Muscle of leg (tissue), 11 donors: ENCODE measurements around the gene SLX4IP. TPM values are rescaled to one million over a fixed set of nuclear protein-coding genes. Genes with fewer than 3 reads are reported as not detected.
"Not testable (repeated sequence)": the region's sequence is repeated elsewhere in the genome, so short reads cannot be mapped to it uniquely, and the experiment has no call there.

Experiments
- DNase-seq: peaks from one replicate; pipeline ENCODE4 v3.0.0; 2013
- H3K27ac ChIP-seq: one replicate; pipeline ENCODE4 v1.5.1; 2013; ENCODE audit warnings: mild to moderate bottlenecking, low read length, control low read depth
- H3K27me3 ChIP-seq: one replicate; pipeline ENCODE4 v1.6.1; 2013; ENCODE audit warnings: low read length; ENCODE audit not compliant: control insufficient read depth, insufficient read depth
- H3K36me3 ChIP-seq: one replicate; pipeline ENCODE4 v1.6.1; 2013; ENCODE audit warnings: low read length; ENCODE audit not compliant: control insufficient read depth, insufficient read depth
- H3K4me1 ChIP-seq: one replicate; pipeline ENCODE4 v1.6.1; 2013; ENCODE audit warnings: low read length; ENCODE audit not compliant: control insufficient read depth, insufficient read depth
- H3K4me3 ChIP-seq: one replicate; pipeline ENCODE4 v1.5.1; 2013; ENCODE audit warnings: low read length, control low read depth
- H3K9me3 ChIP-seq: replicated peaks from 2 replicates; pipeline ENCODE4 v1.6.1; 2013; ENCODE audit warnings: low read depth, low read length; ENCODE audit not compliant: control insufficient read depth
- WGBS: methylation state at CpG from one replicate; pipeline ENCODE4 v1.1.5; 2013; ENCODE audit warnings: missing lambda C conversion rate; ENCODE audit not compliant: insufficient coverage; 5-methylcytosine and 5-hydroxymethylcytosine counted together
- polyA plus RNA-seq, 8 donors: library from polyadenylated mRNA; unstranded; fragments of 120-200 nt; gene quantifications; one replicate each; pipeline versions ENCODE4 v1.2.1 to v1.2.3, GENCODE V29; 2013; ENCODE audit warnings: inconsistent platforms in 1 of 8, low replicate concordance in 1 of 8; ENCODE audit not compliant: insufficient read length in 8 of 8, insufficient read depth in 1 of 8
- total RNA-seq: library from RNA; stranded (reverse); fragments of 120-200 nt; gene quantifications from one replicate; pipeline ENCODE4 v1.2.4, GENCODE V29; 2013

The SLX4IP gene
- total and polyA plus RNA-seq, 9 donors = 3.3 to 5.0 (median 4.4) TPM

DNA sequence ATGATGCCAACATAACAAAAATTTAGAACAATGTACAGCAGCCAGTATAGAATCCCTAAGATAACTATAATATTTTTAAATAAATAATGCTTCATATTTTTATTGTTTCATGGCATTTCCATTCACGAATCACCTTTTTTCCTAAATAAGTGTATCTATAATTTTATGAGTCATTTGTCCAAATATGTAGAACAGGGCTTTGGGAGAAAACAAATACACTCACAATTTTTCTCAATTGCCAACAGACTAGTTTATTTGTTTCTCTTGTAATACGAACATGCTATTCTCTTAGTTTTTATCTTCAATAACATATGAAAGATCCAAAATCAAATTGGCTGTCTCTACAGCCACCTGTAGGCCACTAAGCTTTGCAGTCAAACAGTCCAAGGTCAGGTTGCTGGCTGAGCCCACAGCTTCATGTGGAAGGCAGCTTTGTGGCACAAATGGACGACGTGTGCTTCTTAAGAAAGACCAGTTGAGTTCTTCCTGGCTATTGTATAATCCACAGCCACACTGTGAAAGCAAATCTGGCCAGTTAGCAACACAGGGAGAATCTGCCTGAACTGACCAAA lies 30.1 kb upstream of the SLX4IP start:
- H3K4me3 ChIP-seq = no peak overlapping the region
- no peaks in the 10 kb centered on the region for H3K4me1 ChIP-seq
- no peak overlapping the region for H3K27ac ChIP-seq
- no peaks in the 10 kb centered on the region for H3K9me3 ChIP-seq
- DNase-seq = no peak
- H3K36me3 ChIP-seq = peaks cover 4% of the 10 kb centered on the region
- 51% methylated on average over 2 of the region's 4 CpGs for WGBS
- H3K27me3 ChIP-seq = no peaks in the 10 kb centered on the region

DNA sequence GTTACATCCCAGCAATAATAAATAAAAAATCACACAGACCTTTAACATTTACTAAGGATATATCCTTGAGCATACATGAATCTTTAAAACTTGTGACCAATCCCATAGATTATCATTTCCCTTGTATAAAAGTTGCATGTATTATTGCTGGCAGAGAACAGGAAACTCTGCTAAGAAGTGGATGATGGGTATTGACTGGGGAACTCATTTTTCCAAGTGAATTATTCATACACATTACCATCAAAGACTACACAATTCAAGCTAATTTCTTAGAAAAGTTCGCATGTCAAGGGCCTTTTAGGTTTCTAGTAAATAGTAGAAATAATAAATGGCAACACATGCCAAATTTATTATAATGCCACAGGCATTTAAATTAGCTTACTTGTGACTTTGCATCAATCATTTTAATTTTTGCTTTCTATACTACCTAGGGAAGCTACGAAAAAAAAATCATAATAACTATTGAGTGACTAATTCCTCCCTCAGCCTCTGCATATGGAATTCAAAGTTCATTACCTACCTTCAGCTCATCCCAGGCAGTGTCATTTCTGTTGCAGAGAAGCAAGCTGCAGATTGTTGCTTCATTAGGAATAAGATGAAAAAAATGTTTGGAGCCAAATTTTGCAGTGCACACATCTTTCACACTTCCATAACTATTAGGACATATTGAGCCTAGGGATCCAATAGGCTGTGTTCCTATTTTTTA lies 26.8 kb upstream of the SLX4IP start:
- no peak for DNase-seq
- Histone ChIP-seq H3K4me1 (no peaks in the 10 kb centered on the region), H3K9me3 (no peaks in the 10 kb centered on the region), H3K27ac (no peak overlapping the region), H3K4me3 (no peak overlapping the region), H3K27me3 (no peaks in the 10 kb centered on the region), H3K36me3 (peaks cover 12% of the 10 kb centered on the region)
- WGBS = 83% methylated on average over 1 of the region's 2 CpGs

DNA sequence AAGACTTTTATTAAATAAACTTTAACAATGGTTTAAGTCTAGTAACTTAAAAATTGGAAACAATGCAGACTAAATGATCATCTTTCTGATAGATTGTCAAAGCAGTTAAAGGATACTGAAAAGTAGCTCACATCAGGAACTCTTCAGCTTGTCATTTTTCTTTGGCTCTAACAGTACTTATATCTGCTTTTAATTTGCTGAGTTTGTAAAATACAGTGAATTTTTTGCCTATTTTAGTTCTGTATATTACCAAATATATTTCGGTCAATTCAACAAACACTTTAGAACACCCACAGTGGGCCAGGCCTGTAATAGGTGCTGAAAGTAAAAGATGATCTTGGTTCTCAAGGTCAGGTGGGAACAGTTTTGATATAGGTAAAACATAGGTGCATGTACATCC lies 23.4 kb upstream of the SLX4IP start:
- H3K4me1 ChIP-seq = no peaks in the 10 kb centered on the region
- no peak overlapping the region for H3K27ac ChIP-seq
- WGBS = no CpG with 5 or more reads among the region's 1 CpG
- no peak overlapping the region for H3K4me3 ChIP-seq
- no peaks in the 10 kb centered on the region for H3K27me3 ChIP-seq
- no peak for DNase-seq
- no peaks in the 10 kb centered on the region for H3K9me3 ChIP-seq
- H3K36me3 ChIP-seq = peaks cover 11% of the 10 kb centered on the region

- Histone ChIP-seq H3K27me3 (no peaks in the 10 kb centered on the region), H3K4me3 (no peak overlapping the region), H3K4me1 (no peaks in the 10 kb centered on the region), H3K27ac (no peak overlapping the region), H3K9me3 (no peaks in the 10 kb centered on the region), H3K36me3 (peaks cover 13% of the 10 kb centered on the region)
- WGBS = 80% methylated on average over 1 of the region's 5 CpGs
- no peak for DNase-seq
These were observed 22.3 kb upstream of the SLX4IP start for GRCh38 chr20:10412591-10413408.

GRCh38 chr20:10415013-10415650 lies 20.0 kb upstream of the SLX4IP start:
- Histone ChIP-seq H3K27me3 (no peaks in the 10 kb centered on the region), H3K4me3 (no peak overlapping the region), H3K4me1 (no peaks in the 10 kb centered on the region), H3K9me3 (no peaks in the 10 kb centered on the region), H3K36me3 (peaks cover 18% of the 10 kb centered on the region), H3K27ac (no peak overlapping the region)
- no CpG with 5 or more reads among the region's 3 CpGs for WGBS
- no peak for DNase-seq

- H3K4me3 ChIP-seq, H3K4me1 ChIP-seq, H3K9me3 ChIP-seq, DNase-seq, H3K27ac ChIP-seq, H3K27me3 ChIP-seq: not testable (repeated sequence)
- WGBS = 100% methylated on average over 1 of the region's 2 CpGs
- peaks cover 19% of the 10 kb centered on the region for H3K36me3 ChIP-seq
These were observed 17.9 kb upstream of the SLX4IP start for GRCh38 chr20:10417218-10417617.

DNA sequence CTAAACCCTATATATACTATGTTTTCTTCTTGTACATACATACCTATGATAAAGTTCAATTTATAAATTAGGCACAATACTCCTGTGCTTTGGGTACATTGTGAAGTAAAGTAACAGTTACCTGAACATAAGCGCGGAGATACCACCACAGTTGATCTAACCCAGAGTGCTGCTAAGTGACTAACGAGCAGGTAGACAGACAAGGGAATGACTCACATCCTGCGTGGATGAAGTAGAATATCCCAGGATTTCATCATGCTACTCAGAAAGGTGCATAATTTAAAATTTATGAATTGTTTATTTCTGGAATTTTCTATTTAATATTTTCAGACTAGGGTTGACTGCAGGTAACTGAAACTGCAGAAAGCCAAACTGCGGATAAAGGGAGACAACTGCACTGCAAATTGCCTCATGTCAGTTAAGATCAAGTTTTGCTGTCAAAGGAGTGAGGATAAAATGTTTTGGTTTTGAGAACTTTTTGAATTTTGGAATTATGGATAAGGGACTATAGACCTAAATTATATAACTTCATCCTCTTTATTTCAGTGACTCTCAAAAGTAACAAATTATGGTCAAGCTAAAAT lies 15.5 kb upstream of the SLX4IP start:
- no peaks in the 10 kb centered on the region for H3K4me1 ChIP-seq
- peaks cover 10% of the 10 kb centered on the region for H3K36me3 ChIP-seq
- 96% methylated on average over 4 of the region's 5 CpGs for WGBS
- DNase-seq = no peak
- H3K27me3 ChIP-seq = no peaks in the 10 kb centered on the region
- H3K27ac ChIP-seq = no peak overlapping the region
- no peak overlapping the region for H3K4me3 ChIP-seq
- no peaks in the 10 kb centered on the region for H3K9me3 ChIP-seq

- WGBS = no CpG with 5 or more reads among the region's 2 CpGs
- Histone ChIP-seq H3K36me3 (peaks cover 9% of the 10 kb centered on the region), H3K27ac (no peak overlapping the region), H3K9me3 (no peaks in the 10 kb centered on the region), H3K4me1 (no peaks in the 10 kb centered on the region), H3K4me3 (no peak overlapping the region), H3K27me3 (no peaks in the 10 kb centered on the region)
- no peak for DNase-seq
These were observed 11.4 kb upstream of the SLX4IP start for GRCh38 chr20:10423735-10424134.

- H3K27ac ChIP-seq = no peak overlapping the region
- no peaks in the 10 kb centered on the region for H3K4me1 ChIP-seq
- peak; percentile 68 for DNase-seq
These were observed 7.9 kb upstream of the SLX4IP start for GRCh38 chr20:10427060-10427692.

More at GRCh38 chr20:10427060-10427692, 7.9 kb upstream of the SLX4IP start:
- Histone ChIP-seq H3K27me3 (no peaks in the 10 kb centered on the region), H3K36me3 (peaks cover 6% of the 10 kb centered on the region), H3K9me3 (no peaks in the 10 kb centered on the region), H3K4me3 (no peak overlapping the region)
- WGBS = no CpG with 5 or more reads among the region's 3 CpGs
